Endometrial microvascular endothelial cells (primary cell): ENCODE results near the gene DNAJC5G. TPM values are rescaled to one million over a fixed set of nuclear protein-coding genes. Genes with fewer than 3 reads are reported as not detected.

ENCODE experiments used
- in situ Hi-C: cut with HindIII; loops from 2 replicates; pipeline ENCODE4 v1.10.0; 2017; ENCODE audit warnings: low sequenced_read_pairs, low pct_unique_long_range_greater_than_20kb; ENCODE audit errors: inconsistent ontology term
- total RNA-seq: library from RNA; depleted of rRNA; stranded (reverse); fragments of >200 nt; gene quantifications from one replicate; pipeline ENCODE4 v1.2.3, GENCODE V29; 2015; ENCODE audit errors: inconsistent ontology term

DNAJC5G gene
- not detected for total RNA-seq

- in situ Hi-C loops = no loop called here
Measured at GRCh38 chr2:27275211-27276150, at the start of gene DNAJC5G. Gene DNAJC5G (plus strand): TSS chr2:27275433. CDS start chr2:27276729, 1,296 bp downstream.

- in situ Hi-C loops = no loop called here
Measured at GRCh38 chr2:27225526-27225925, 49.7 kb upstream of the DNAJC5G start.

GRCh38 chr2:27227501-27227900 is 47.7 kb upstream of the DNAJC5G start:
- in situ Hi-C loops = no loop called here

- in situ Hi-C loops = no loop called here
Measured at GRCh38 chr2:27231921-27232320, 43.3 kb upstream of the DNAJC5G start.

- in situ Hi-C loops = no loop called here
Measured at GRCh38 chr2:27233341-27233740, 41.9 kb upstream of the DNAJC5G start.

- in situ Hi-C loops = no loop called here
Measured at GRCh38 chr2:27236136-27236535, 39.1 kb upstream of the DNAJC5G start.

- in situ Hi-C loops = no loop called here
Measured at GRCh38 chr2:27236626-27237025, 38.6 kb upstream of the DNAJC5G start.

- in situ Hi-C loops = no loop called here
Measured at GRCh38 chr2:27237341-27237945, 37.8 kb upstream of the DNAJC5G start.

- in situ Hi-C loops = no loop called here
Measured at GRCh38 chr2:27238976-27239375, 36.3 kb upstream of the DNAJC5G start.

- in situ Hi-C loops = no loop called here
Measured at GRCh38 chr2:27240406-27240805, 34.8 kb upstream of the DNAJC5G start.

- in situ Hi-C loops = no loop called here
Measured at GRCh38 chr2:27241761-27242613, 33.2 kb upstream of the DNAJC5G start.

- in situ Hi-C loops = no loop called here
Measured at GRCh38 chr2:27242614-27242951, 32.6 kb upstream of the DNAJC5G start.

- in situ Hi-C loops = no loop called here
Measured at GRCh38 chr2:27243391-27244130, 31.7 kb upstream of the DNAJC5G start.

GRCh38 chr2:27245116-27245515 is 30.1 kb upstream of the DNAJC5G start:
- in situ Hi-C loops = no loop called here

GRCh38 chr2:27245626-27246025 is 29.6 kb upstream of the DNAJC5G start:
- in situ Hi-C loops = no loop called here

GRCh38 chr2:27247893-27248292 is 27.3 kb upstream of the DNAJC5G start:
- in situ Hi-C loops = no loop called here

- in situ Hi-C loops = no loop called here
Measured at GRCh38 chr2:27249159-27249890, 25.9 kb upstream of the DNAJC5G start.
